K562 (cell line): ENCODE measurements around the gene CTSW. TPM values are rescaled to one million over a fixed set of nuclear protein-coding genes. Genes with fewer than 3 reads are reported as not detected.

Experiments
- CEBPG ChIP-seq, 3 experiments: fragments of 200-800 bp in 1 of 3; sonication (Bioruptor generic) in 1 of 3; sonication (generic) in 1 of 3; formaldehyde crosslinking in 1 of 3; IDR thresholded peaks in 2 of 3; conservative IDR thresholded peaks in 1 of 3; 2 replicates each; pipeline versions ENCODE4 v1.6.1 to v1.8.0; 2016 to 2022; ENCODE audit warnings: missing compliant biosample characterization in 2 of 3, missing genetic modification characterization in 2 of 3, mild to moderate bottlenecking in 1 of 3, missing genetic modification reagents in 1 of 3
- CHCHD3 ChIP-seq: fragments of 250-450 bp; sonication (Bioruptor Pico); IDR thresholded peaks from 2 replicates; pipeline ENCODE4 v2.1.2; 2022; ENCODE audit warnings: mild to moderate bottlenecking
- HDGF ChIP-seq: fragments of 450-650 bp; IDR thresholded peaks from 2 replicates; pipeline ENCODE4 v1.6.1; 2016
- HEY1 ChIP-seq: fragments of 250-450 bp; sonication (Bioruptor Pico); IDR thresholded peaks from 2 replicates; pipeline ENCODE4 v1.5.0; 2020; ENCODE audit warnings: mild to moderate bottlenecking, moderate library complexity, borderline replicate concordance
- HIVEP1 ChIP-seq: fragments of 250-450 bp; sonication (Bioruptor Pico); IDR thresholded peaks from 2 replicates; pipeline ENCODE4 v1.4.0; 2020; ENCODE audit warnings: mild to moderate bottlenecking
- MAFF ChIP-seq: IDR thresholded peaks from 2 replicates; pipeline ENCODE4 v1.6.1; 2012; ENCODE audit warnings: low read length, improper control_type of control experiment
- PHB ChIP-seq: fragments of 250-450 bp; sonication (Bioruptor Pico); IDR thresholded peaks from 2 replicates; pipeline ENCODE4 v1.5.0; 2021
- PHF21A ChIP-seq: fragments of 450-650 bp; IDR thresholded peaks from 2 replicates; pipeline ENCODE4 v1.6.1; 2017; ENCODE audit warnings: low read depth, borderline replicate concordance
- POLR2A ChIP-seq: fragments of 450-650 bp; conservative IDR thresholded peaks from 2 replicates; pipeline ENCODE4 v1.6.1; 2016
- POLR3G ChIP-seq: IDR thresholded peaks from 2 replicates; pipeline ENCODE4 v1.6.1; 2011; ENCODE audit not compliant: insufficient read length, insufficient replicate concordance; ENCODE audit errors: extremely low read depth
- RAD51 ChIP-seq: fragments of 450-650 bp; IDR thresholded peaks from 2 replicates; pipeline ENCODE4 v1.7.1; 2016; ENCODE audit warnings: low read depth, mild to moderate bottlenecking, borderline replicate concordance
- TBL1XR1 ChIP-seq, 2 experiments: IDR thresholded peaks; 2 replicates each; pipeline ENCODE4 v1.6.1; 2012; ENCODE audit warnings: improper control_type of control experiment in 2 of 2, low read length in 2 of 2, mild to moderate bottlenecking in 1 of 2
- ZNF511 ChIP-seq: sonication (generic); formaldehyde crosslinking; IDR thresholded peaks from 2 replicates; pipeline ENCODE4 v1.8.0; 2022; ENCODE audit warnings: mild to moderate bottlenecking, missing genetic modification reagents
- ZNF780A ChIP-seq: fragments of 250-450 bp; sonication (Bioruptor Pico); IDR thresholded peaks from 2 replicates; pipeline ENCODE4 v1.5.0; 2021; ENCODE audit warnings: mild to moderate bottlenecking
- polyA plus RNA-seq, 8 experiments: library from polyadenylated mRNA; depleted of rRNA in 4 of 8; stranded (reverse) in 5 of 8; unstranded in 3 of 8; fragments of >200 nt; fragmentation: Nextera tagmentation in 2 of 8; fragmentation: Illumina TruSeq in 1 of 8; extraction: Ambion mirVana in 2 of 8; extraction: Trizol in 1 of 8; gene quantifications; 2 replicates each; pipeline versions ENCODE4 v1.2.1 to v1.2.3, GENCODE V29; 2011 to 2014; ENCODE audit warnings: inconsistent platforms in 1 of 8, missing spikeins in 1 of 8
- total RNA-seq, 7 experiments: library from RNA; depleted of rRNA in 6 of 7; stranded (reverse); fragments of >200 nt in 6 of 7; fragmentation: Illumina TruSeq in 2 of 7; extraction: Trizol in 2 of 7; gene quantifications; 2 replicates each; pipeline versions ENCODE4 v1.2.1 to v1.2.3, GENCODE V29; 2011 to 2021; ENCODE audit warnings: low replicate concordance in 1 of 7
- TF ChIP-seq, protein P1 (sequence below): fragments of 200-800 bp; sonication (Bioruptor generic); IDR thresholded peaks from 2 replicates; pipeline ENCODE4 v1.6.1; 2017; ENCODE audit warnings: missing genetic modification characterization, missing compliant biosample characterization
- TF ChIP-seq, protein P2 (sequence below): fragments of 250-450 bp; sonication (Bioruptor Pico); IDR thresholded peaks from 2 replicates; pipeline ENCODE4 v1.5.0; 2022; ENCODE audit warnings: mild to moderate bottlenecking
- TF ChIP-seq, protein P3 (sequence below): sonication (generic); IDR thresholded peaks from 2 replicates; pipeline ENCODE4 v1.6.1; 2016
- TF ChIP-seq, protein P4 (sequence below): fragments of 250-450 bp; sonication (Bioruptor Pico); IDR thresholded peaks from 2 replicates; pipeline ENCODE4 v1.4.0; 2020; ENCODE audit warnings: mild to moderate bottlenecking, moderate library complexity, borderline replicate concordance

Gene CTSW
- total and polyA plus RNA-seq, 9 of the 15 experiments (the other 6 are each of a cell fraction or from before 2014, with no cell fraction given) = 0.04 TPM; not detected in 8

DNA sequence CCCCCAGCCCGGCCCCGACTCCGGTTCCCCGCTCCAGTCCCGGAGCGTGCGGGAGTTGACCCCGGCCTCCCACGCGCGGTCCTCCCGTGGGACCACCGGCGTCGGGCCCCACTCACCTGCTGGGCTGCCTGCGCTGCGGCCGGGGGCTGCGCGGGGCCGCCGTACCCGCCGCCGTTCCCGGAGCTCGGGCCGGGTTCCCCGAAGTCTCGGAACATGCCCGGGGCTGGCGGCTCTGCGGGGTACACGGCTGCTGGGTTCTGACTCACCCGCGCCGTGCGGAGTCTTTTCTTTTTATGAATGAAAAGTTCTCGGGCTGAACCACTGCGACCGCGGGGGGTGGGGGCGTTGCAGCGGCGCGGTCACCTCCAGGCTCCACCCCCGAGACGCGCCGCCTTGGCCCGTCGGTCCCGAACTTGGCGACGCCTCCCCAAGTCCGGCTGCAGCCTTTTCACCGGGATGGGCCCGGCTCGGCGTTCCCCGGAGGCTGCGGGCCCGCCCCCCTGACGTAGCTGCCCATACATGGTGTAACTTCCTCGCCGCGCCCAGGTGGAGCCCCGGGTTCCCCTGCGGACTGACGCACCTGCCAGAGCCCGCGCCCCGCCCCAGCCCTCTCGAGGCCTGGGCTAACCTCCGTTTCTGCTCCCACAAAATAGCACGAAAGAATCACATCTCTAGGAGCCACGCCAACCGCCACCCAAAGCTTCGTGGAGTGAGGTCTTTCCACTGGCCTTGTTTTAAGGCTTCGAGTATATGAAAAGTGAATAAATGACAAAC lies 20.7 kb downstream of the CTSW start, which contains the start of gene FOSL1 (continued):
- TF ChIP-seq HDGF (no peak), ZNF780A (CRISPR knock-in tag) (no peak), HEY1 (CRISPR knock-in tag) (no peak), CHCHD3 (no peak; the same call in 1 of the 2 replicates), POLR3G (no peak), PHB (CRISPR knock-in tag) (no peak), POLR2A (peak; percentile 97), RAD51 (no peak), CEBPG (CRISPR knock-in tag; IDR thresholded peaks at IDR 0.05) (peak; percentile 33; the same call in 1 of the 2 replicates), CEBPG (tag; conservative IDR thresholded peaks at IDR 0.05 in 1 of 2, IDR thresholded peaks at IDR 0.05 in 1 of 2) (no peak), PHF21A (no peak), ZNF511 (CRISPR knock-in tag) (peak; percentile 53), TBL1XR1 (IDR thresholded peaks at IDR 0.05; ENCODE audit: low read length in 2 of 2) (peak in 1 of 2 experiments; percentile 21; a peak in 2 of 4 replicates), HIVEP1 (CRISPR knock-in tag) (peak; percentile 99), MAFF (no peak; the same call in 1 of the 2 replicates)
- TF ChIP-seq, protein P1, sequence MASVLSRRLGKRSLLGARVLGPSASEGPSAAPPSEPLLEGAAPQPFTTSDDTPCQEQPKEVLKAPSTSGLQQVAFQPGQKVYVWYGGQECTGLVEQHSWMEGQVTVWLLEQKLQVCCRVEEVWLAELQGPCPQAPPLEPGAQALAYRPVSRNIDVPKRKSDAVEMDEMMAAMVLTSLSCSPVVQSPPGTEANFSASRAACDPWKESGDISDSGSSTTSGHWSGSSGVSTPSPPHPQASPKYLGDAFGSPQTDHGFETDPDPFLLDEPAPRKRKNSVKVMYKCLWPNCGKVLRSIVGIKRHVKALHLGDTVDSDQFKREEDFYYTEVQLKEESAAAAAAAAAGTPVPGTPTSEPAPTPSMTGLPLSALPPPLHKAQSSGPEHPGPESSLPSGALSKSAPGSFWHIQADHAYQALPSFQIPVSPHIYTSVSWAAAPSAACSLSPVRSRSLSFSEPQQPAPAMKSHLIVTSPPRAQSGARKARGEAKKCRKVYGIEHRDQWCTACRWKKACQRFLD (CRISPR knock-in tag) = peak; percentile 68
- TF ChIP-seq, protein P2, sequence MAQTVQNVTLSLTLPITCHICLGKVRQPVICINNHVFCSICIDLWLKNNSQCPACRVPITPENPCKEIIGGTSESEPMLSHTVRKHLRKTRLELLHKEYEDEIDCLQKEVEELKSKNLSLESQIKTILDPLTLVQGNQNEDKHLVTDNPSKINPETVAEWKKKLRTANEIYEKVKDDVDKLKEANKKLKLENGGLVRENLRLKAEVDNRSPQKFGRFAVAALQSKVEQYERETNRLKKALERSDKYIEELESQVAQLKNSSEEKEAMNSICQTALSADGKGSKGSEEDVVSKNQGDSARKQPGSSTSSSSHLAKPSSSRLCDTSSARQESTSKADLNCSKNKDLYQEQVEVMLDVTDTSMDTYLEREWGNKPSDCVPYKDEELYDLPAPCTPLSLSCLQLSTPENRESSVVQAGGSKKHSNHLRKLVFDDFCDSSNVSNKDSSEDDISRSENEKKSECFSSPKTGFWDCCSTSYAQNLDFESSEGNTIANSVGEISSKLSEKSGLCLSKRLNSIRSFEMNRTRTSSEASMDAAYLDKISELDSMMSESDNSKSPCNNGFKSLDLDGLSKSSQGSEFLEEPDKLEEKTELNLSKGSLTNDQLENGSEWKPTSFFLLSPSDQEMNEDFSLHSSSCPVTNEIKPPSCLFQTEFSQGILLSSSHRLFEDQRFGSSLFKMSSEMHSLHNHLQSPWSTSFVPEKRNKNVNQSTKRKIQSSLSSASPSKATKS (CRISPR knock-in tag) = no peak
- TF ChIP-seq, protein P3, sequence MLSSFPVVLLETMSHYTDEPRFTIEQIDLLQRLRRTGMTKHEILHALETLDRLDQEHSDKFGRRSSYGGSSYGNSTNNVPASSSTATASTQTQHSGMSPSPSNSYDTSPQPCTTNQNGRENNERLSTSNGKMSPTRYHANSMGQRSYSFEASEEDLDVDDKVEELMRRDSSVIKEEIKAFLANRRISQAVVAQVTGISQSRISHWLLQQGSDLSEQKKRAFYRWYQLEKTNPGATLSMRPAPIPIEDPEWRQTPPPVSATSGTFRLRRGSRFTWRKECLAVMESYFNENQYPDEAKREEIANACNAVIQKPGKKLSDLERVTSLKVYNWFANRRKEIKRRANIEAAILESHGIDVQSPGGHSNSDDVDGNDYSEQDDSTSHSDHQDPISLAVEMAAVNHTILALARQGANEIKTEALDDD = no peak
- TF ChIP-seq, protein P4, sequence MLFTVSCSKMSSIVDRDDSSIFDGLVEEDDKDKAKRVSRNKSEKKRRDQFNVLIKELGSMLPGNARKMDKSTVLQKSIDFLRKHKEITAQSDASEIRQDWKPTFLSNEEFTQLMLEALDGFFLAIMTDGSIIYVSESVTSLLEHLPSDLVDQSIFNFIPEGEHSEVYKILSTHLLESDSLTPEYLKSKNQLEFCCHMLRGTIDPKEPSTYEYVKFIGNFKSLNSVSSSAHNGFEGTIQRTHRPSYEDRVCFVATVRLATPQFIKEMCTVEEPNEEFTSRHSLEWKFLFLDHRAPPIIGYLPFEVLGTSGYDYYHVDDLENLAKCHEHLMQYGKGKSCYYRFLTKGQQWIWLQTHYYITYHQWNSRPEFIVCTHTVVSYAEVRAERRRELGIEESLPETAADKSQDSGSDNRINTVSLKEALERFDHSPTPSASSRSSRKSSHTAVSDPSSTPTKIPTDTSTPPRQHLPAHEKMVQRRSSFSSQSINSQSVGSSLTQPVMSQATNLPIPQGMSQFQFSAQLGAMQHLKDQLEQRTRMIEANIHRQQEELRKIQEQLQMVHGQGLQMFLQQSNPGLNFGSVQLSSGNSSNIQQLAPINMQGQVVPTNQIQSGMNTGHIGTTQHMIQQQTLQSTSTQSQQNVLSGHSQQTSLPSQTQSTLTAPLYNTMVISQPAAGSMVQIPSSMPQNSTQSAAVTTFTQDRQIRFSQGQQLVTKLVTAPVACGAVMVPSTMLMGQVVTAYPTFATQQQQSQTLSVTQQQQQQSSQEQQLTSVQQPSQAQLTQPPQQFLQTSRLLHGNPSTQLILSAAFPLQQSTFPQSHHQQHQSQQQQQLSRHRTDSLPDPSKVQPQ (CRISPR knock-in tag) = no peak
